Stimulated activated CD4-positive, alpha-beta T cell treated with anti-CD3 and anti-CD28 coated beads, Interleukin-2, amount 100 ng/mL, for 4 hours (primary cell): ENCODE measurements around the gene LDHD.

Experiments used
- DNase-seq: peaks from one replicate; pipeline ENCODE4 v3.0.0-alpha.2; 2020; ENCODE audit warnings: low read depth

LDHD gene

GRCh38 chr16:75062135-75062975 is 54.2 kb downstream of the LDHD start:
- DNase-seq, result no peak
